ENCODE results near the gene OPRL1.
"Not testable (repeated sequence)": the region's sequence is repeated elsewhere in the genome, so short reads cannot be mapped to it uniquely, and the experiment has no call there.

OPRL1 gene

GRCh38 chr20:64117432-64117777 lies 37.5 kb downstream of the OPRL1 start:
- not testable (repeated sequence) for DNase-seq (ENCODE audit: low read depth)

GRCh38 chr20:64119301-64119680 lies 39.4 kb downstream of the OPRL1 start:
- DNase-seq (ENCODE audit: low read depth): no peak

- DNase-seq (ENCODE audit: low read depth): no peak
Observed at GRCh38 chr20:64119681-64120341, 39.9 kb downstream of the OPRL1 start.

- no peak for DNase-seq (ENCODE audit: low read depth)
Observed at GRCh38 chr20:64121586-64121985, 41.7 kb downstream of the OPRL1 start.

- DNase-seq (ENCODE audit: low read depth): not testable (repeated sequence)
Observed at GRCh38 chr20:64122927-64123326, 43.0 kb downstream of the OPRL1 start.

- not testable (repeated sequence) for DNase-seq (ENCODE audit: low read depth)
Observed at GRCh38 chr20:64123517-64123916, 43.6 kb downstream of the OPRL1 start.

- DNase-seq (ENCODE audit: low read depth): no peak
Observed at GRCh38 chr20:64129146-64129782, 49.4 kb downstream of the OPRL1 start.

- DNase-seq (ENCODE audit: low read depth): no peak
Observed at GRCh38 chr20:64130271-64130670, 50.4 kb downstream of the OPRL1 start.

GRCh38 chr20:64130876-64131275 lies 51.0 kb downstream of the OPRL1 start:
- DNase-seq (ENCODE audit: low read depth): no peak

GRCh38 chr20:64131406-64131805 lies 51.5 kb downstream of the OPRL1 start:
- no peak for DNase-seq (ENCODE audit: low read depth)

- DNase-seq (ENCODE audit: low read depth): no peak
Observed at GRCh38 chr20:64133951-64134407, 54.1 kb downstream of the OPRL1 start.

GRCh38 chr20:64134744-64135143 lies 54.9 kb downstream of the OPRL1 start:
- not testable (repeated sequence) for DNase-seq (ENCODE audit: low read depth)

- DNase-seq (ENCODE audit: low read depth): no peak
Observed at GRCh38 chr20:64136004-64136710, 56.3 kb downstream of the OPRL1 start.

GRCh38 chr20:64137598-64138031 lies 57.7 kb downstream of the OPRL1 start:
- DNase-seq (ENCODE audit: low read depth): no peak

- DNase-seq (ENCODE audit: low read depth): no peak
Observed at GRCh38 chr20:64138276-64138815, 58.5 kb downstream of the OPRL1 start.

GRCh38 chr20:64139199-64140060 lies 59.5 kb downstream of the OPRL1 start:
- no peak for DNase-seq (ENCODE audit: low read depth)

- no peak for DNase-seq (ENCODE audit: low read depth)
Observed at GRCh38 chr20:64140061-64140931, 60.4 kb downstream of the OPRL1 start.

GRCh38 chr20:64140956-64141355 lies 61.1 kb downstream of the OPRL1 start:
- no peak for DNase-seq (ENCODE audit: low read depth)

- no peak for DNase-seq (ENCODE audit: low read depth)
Observed at GRCh38 chr20:64142590-64142989, 62.7 kb downstream of the OPRL1 start.

GRCh38 chr20:64143018-64143801 lies 63.3 kb downstream of the OPRL1 start:
- DNase-seq (ENCODE audit: low read depth): no peak

Measured in activated gamma-delta T cell treated with anti-CD3 and anti-CD28 coated beads, Interleukin-2, amount 50 U/mL, for 16 hours (primary cell).